HepG2 (cell line): ENCODE data around the gene MDP1. TPM values are rescaled to one million over a fixed set of nuclear protein-coding genes. Genes with fewer than 3 reads are reported as not detected.

Source experiments
- ARNT2 ChIP-seq: sonication (generic); formaldehyde crosslinking; IDR thresholded peaks from 2 replicates; pipeline ENCODE4 v1.8.0; 2022; ENCODE audit warnings: mild to moderate bottlenecking, low read depth, missing genetic modification reagents, moderate library complexity
- BCL6 ChIP-seq: IDR thresholded peaks from 2 replicates; pipeline ENCODE4 v1.6.1; 2016; ENCODE audit warnings: missing genetic modification reagents, missing compliant biosample characterization
- BCLAF1 ChIP-seq: fragments of 450-650 bp; IDR thresholded peaks from 2 replicates; pipeline ENCODE4 v1.6.1; 2017; ENCODE audit warnings: mild to moderate bottlenecking
- HIVEP1 ChIP-seq: sonication (generic); formaldehyde crosslinking; IDR thresholded peaks from 2 replicates; pipeline ENCODE4 v1.4.0; 2020; ENCODE audit warnings: mild to moderate bottlenecking, missing genetic modification reagents
- NR2F6 ChIP-seq, 2 experiments: IDR thresholded peaks; 2 replicates each; pipeline ENCODE4 v1.6.1; 2016; ENCODE audit warnings: antibody characterized with exemption in 1 of 2, mild to moderate bottlenecking in 1 of 2
- TOE1 ChIP-seq: sonication (generic); formaldehyde crosslinking; IDR thresholded peaks from 2 replicates; pipeline ENCODE4 v1.4.0; 2020; ENCODE audit warnings: mild to moderate bottlenecking, missing genetic modification reagents
- TOPORS ChIP-seq: sonication (generic); formaldehyde crosslinking; IDR thresholded peaks from 2 replicates; pipeline ENCODE4 v1.8.0; 2023; ENCODE audit warnings: mild to moderate bottlenecking, missing genetic modification reagents
- ZIK1 ChIP-seq: sonication (generic); formaldehyde crosslinking; IDR thresholded peaks from 2 replicates; pipeline ENCODE4 v1.5.0; 2020; ENCODE audit warnings: mild to moderate bottlenecking, low read depth, missing genetic modification reagents, borderline replicate concordance
- ZKSCAN5 ChIP-seq: sonication (generic); formaldehyde crosslinking; IDR thresholded peaks from 2 replicates; pipeline ENCODE4 v1.5.1; 2020; ENCODE audit warnings: mild to moderate bottlenecking, missing genetic modification reagents
- ZNF260 ChIP-seq: sonication (generic); formaldehyde crosslinking; IDR thresholded peaks from 2 replicates; pipeline ENCODE4 v1.4.0; 2020; ENCODE audit warnings: missing genetic modification reagents, low read depth, mild to moderate bottlenecking, borderline replicate concordance
- ZNF292 ChIP-seq: sonication (generic); formaldehyde crosslinking; IDR thresholded peaks from 2 replicates; pipeline ENCODE4 v1.8.1; 2022; ENCODE audit warnings: mild to moderate bottlenecking, low read depth, missing genetic modification reagents, borderline replicate concordance
- ZNF574 ChIP-seq: sonication (generic); formaldehyde crosslinking; IDR thresholded peaks from 2 replicates; pipeline ENCODE4 v1.4.0; 2020; ENCODE audit warnings: missing genetic modification reagents
- ZNF660 ChIP-seq: sonication (generic); formaldehyde crosslinking; IDR thresholded peaks from 2 replicates; pipeline ENCODE4 v1.5.1; 2020; ENCODE audit warnings: mild to moderate bottlenecking, low read depth, missing genetic modification reagents, borderline replicate concordance
- ZNF761 ChIP-seq: sonication (generic); formaldehyde crosslinking; conservative IDR thresholded peaks from 2 replicates; pipeline ENCODE4 v1.4.0; 2020; ENCODE audit warnings: mild to moderate bottlenecking, missing genetic modification reagents
- ZNF790 ChIP-seq: sonication (generic); formaldehyde crosslinking; IDR thresholded peaks from 2 replicates; pipeline ENCODE4 v1.8.0; 2022; ENCODE audit warnings: missing genetic modification reagents, mild to moderate bottlenecking, borderline replicate concordance
- ZSCAN12 ChIP-seq: sonication (generic); formaldehyde crosslinking; IDR thresholded peaks from 2 replicates; pipeline ENCODE4 v1.9.0; 2021; ENCODE audit warnings: mild to moderate bottlenecking, missing genetic modification reagents
- ZSCAN29 ChIP-seq: sonication (generic); formaldehyde crosslinking; conservative IDR thresholded peaks from 2 replicates; pipeline ENCODE4 v1.4.0; 2020; ENCODE audit warnings: mild to moderate bottlenecking, missing genetic modification reagents
- polyA plus RNA-seq, 8 experiments: library from polyadenylated mRNA; depleted of rRNA in 3 of 8; stranded (reverse) in 7 of 8; unstranded in 1 of 8; fragments of >200 nt; fragmentation: Illumina TruSeq in 4 of 8; extraction: Trizol in 4 of 8; gene quantifications; 2 replicates each; pipeline versions ENCODE4 v1.2.1 to v1.2.3, GENCODE V29; 2011 to 2016; ENCODE audit warnings: low read depth in 4 of 8, missing spikeins in 1 of 8, mixed read lengths in 1 of 8; ENCODE audit not compliant: insufficient read depth in 1 of 8
- total RNA-seq, 5 experiments: library from RNA; depleted of rRNA; stranded (reverse); fragments of >200 nt; fragmentation: Illumina TruSeq; extraction: Trizol; gene quantifications; 2 replicates each; pipeline ENCODE4 v1.2.3, GENCODE V29; 2016; ENCODE audit warnings: low read depth in 1 of 5
- TF ChIP-seq, protein P1 (sequence below): sonication (generic); formaldehyde crosslinking; IDR thresholded peaks from 2 replicates; pipeline ENCODE4 v1.5.0; 2020; ENCODE audit warnings: mild to moderate bottlenecking, missing genetic modification reagents
- TF ChIP-seq, protein P2 (sequence below): sonication (generic); formaldehyde crosslinking; conservative IDR thresholded peaks from 2 replicates; pipeline ENCODE4 v1.4.0; 2020; ENCODE audit warnings: missing genetic modification reagents

MDP1 gene
- total and polyA plus RNA-seq, 2 of the 13 experiments (the other 11 are each of a cell fraction or from before 2014, with no cell fraction given) = 44.1 to 48.7 TPM

- TF ChIP-seq ZIK1 (CRISPR knock-in tag) = peak; percentile 99
- 0 out of 2 replicates have a peak, but pooled peaks have one; percentile 97 for TF ChIP-seq ZNF260
- peak; percentile 64 for TF ChIP-seq BCL6
- TF ChIP-seq ZSCAN12 = peak; percentile 95; the same call in 1 of the 2 replicates
- TF ChIP-seq ZKSCAN5 = peak; percentile 82
- TF ChIP-seq ZNF790 = 0 out of 2 replicates have a peak, but pooled peaks have one; percentile 19
- TF ChIP-seq, protein P1, sequence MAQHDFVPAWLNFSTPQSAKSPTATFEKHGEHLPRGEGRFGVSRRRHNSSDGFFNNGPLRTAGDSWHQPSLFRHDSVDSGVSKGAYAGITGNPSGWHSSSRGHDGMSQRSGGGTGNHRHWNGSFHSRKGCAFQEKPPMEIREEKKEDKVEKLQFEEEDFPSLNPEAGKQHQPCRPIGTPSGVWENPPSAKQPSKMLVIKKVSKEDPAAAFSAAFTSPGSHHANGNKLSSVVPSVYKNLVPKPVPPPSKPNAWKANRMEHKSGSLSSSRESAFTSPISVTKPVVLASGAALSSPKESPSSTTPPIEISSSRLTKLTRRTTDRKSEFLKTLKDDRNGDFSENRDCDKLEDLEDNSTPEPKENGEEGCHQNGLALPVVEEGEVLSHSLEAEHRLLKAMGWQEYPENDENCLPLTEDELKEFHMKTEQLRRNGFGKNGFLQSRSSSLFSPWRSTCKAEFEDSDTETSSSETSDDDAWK = no peak
- peak; percentile 69; the same call in 1 of the 2 replicates for TF ChIP-seq ZNF660 (CRISPR knock-in tag)
- TF ChIP-seq BCLAF1 = no peak
- TF ChIP-seq ZNF574 (CRISPR knock-in tag) = peak; percentile 98
- 0 out of 2 replicates have a peak, but pooled peaks have one; percentile 57 for TF ChIP-seq ZNF292 (CRISPR knock-in tag)
- TF ChIP-seq ZNF761 (CRISPR knock-in tag) = peak; percentile 98
- TF ChIP-seq NR2F6 (IDR thresholded peaks at IDR 0.05) = no peak
- TF ChIP-seq NR2F6 (CRISPR knock-in tag; IDR thresholded peaks at IDR 0.05) = peak; percentile 67
- peak; percentile 89 for TF ChIP-seq HIVEP1 (CRISPR knock-in tag)
- peak; percentile 84; the same call in 1 of the 2 replicates for TF ChIP-seq TOPORS (CRISPR knock-in tag)
- peak; percentile 99 for TF ChIP-seq ARNT2 (CRISPR knock-in tag)
- peak; percentile 97 for TF ChIP-seq ZSCAN29 (CRISPR knock-in tag)
- peak; percentile 78; the same call in 1 of the 2 replicates for TF ChIP-seq TOE1 (CRISPR knock-in tag)
- TF ChIP-seq, protein P2, sequence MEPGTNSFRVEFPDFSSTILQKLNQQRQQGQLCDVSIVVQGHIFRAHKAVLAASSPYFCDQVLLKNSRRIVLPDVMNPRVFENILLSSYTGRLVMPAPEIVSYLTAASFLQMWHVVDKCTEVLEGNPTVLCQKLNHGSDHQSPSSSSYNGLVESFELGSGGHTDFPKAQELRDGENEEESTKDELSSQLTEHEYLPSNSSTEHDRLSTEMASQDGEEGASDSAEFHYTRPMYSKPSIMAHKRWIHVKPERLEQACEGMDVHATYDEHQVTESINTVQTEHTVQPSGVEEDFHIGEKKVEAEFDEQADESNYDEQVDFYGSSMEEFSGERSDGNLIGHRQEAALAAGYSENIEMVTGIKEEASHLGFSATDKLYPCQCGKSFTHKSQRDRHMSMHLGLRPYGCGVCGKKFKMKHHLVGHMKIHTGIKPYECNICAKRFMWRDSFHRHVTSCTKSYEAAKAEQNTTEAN = peak; percentile 77
Measured at GRCh38 chr14:24212924-24213865, 2.7 kb downstream of the MDP1 start, which contains the start of gene CHMP4A (continued).
